Gastroesophageal sphincter (tissue), 3 donors: ENCODE measurements around the gene CUX1.

Source experiments
- CTCF ChIP-seq, 4 experiments: fragments of 200-600 bp in 2 of 4; fragments of 450-650 bp in 2 of 4; sonication (generic) in 1 of 4; IDR thresholded peaks; one replicate each; pipeline ENCODE4 v1.5.1; 2017 to 2019; ENCODE audit warnings: antibody characterized with exemption in 4 of 4, mild to moderate bottlenecking in 2 of 4, moderate library complexity in 2 of 4
- POLR2AphosphoS5 ChIP-seq: sonication (generic); formaldehyde crosslinking; IDR thresholded peaks from one replicate; pipeline ENCODE4 v1.6.1; 2017; ENCODE audit warnings: antibody characterized with exemption

GRCh38 chr7:102072636-102073209, 255.3 kb downstream of the CUX1 start:
- TF ChIP-seq CTCF (IDR thresholded peaks at IDR 0.05) (no peak), POLR2AphosphoS5 (no peak)
